Midbrain (tissue), 1 donor: ENCODE measurements around the gene PDE10A.

ENCODE experiments used
- DNase-seq: peaks from one replicate; lab custom pipeline; 2025; lab: John Stamatoyannopoulos, UW

Gene PDE10A

DNA sequence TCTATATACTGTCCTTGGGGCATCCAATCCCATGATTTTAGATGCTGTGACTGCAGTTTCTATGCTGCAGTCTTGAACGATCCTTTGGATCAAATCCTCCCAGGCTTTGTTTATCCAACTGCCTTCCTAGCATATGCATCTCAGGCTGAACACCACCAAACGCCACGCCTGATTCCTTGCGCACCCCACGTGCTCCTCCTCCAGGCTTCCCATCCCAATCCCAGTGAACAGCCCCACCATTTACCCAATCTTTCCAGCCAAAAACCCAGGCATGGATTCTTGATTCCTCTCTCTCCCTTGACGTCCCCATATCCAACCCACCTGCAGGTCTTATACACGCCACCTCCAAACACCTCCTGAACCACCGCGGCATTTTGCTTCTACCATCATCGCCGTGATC is 7.8 kb downstream of the PDE10A start:
- DNase-seq: no peak

DNA sequence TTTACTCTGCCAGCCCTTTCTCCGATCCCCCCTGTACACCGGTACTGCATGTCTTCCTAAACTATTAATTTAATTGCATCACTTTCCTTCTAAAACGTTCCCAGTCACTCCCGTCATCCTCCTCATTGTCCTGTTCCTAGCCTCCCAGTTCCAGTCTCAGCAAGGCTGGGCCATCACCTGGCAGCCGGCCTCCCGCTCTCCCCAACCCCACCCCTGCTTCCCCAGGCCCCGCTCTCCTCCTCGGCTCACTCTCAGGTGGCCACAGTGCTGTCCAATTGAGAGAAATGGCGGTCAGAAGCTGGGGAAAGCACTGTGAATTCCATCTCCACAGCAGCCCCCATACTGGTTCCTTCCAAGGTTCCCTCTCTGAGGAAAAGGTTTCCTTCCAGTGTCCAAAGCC is 8.9 kb downstream of the PDE10A start:
- no peak for DNase-seq

DNA sequence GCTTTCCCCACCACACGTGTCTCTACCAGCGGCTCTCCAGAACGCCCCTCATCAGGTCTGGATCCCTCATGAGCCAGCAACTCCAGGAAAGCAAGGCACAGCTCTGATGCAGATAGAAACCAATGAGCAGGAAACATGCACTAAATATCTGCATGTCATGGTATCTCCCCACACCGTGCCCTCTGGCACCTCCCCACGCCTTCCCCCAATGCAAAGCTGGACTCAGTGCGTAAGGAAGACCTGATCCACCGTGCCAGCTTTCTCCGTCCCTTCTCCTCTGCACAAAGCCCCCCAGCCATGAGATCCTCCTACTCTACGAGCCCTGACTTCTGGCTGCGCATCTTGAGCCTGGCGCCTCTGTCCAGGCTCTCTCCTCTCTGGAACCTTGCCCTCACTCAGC is 9.4 kb downstream of the PDE10A start:
- DNase-seq: no peak

DNA sequence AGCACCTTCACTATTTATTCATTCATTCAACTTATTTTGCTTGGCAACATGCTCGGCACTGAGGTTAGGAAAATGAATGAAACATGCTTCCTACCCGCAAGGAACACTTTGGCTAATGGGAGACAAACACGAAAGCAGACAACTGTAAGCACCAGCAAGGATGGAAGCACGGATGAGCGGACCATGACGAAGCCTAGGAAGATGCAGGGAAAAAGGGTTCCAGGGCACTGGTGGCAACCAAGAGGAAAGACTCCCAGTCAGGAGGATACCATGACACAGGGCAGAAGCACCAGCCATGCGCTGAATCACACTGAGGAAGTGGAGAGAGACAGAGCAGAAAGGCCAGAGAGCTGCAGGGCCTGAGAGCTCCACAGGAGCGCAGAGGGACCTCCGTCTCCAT is 9.8 kb downstream of the PDE10A start:
- DNase-seq: no peak

DNA sequence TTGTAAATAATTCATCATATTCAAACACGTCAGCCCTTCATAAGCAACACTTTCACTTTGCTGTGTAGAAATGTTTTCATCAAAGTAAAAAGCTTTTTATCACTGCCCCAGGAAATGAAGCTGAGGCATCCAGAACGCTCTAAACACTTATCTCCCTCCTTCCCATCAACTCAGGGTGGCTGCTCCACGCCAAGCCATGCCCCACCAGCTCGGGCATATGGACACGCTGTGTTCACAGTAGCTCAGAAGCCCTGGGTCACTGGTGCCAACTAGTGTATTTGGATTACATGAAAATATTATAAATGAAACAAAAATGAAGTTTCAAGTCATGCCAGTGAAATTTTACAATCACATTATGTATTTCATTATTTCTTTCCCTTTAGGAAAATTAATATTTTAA is 10.3 kb downstream of the PDE10A start:
- no peak for DNase-seq

DNA sequence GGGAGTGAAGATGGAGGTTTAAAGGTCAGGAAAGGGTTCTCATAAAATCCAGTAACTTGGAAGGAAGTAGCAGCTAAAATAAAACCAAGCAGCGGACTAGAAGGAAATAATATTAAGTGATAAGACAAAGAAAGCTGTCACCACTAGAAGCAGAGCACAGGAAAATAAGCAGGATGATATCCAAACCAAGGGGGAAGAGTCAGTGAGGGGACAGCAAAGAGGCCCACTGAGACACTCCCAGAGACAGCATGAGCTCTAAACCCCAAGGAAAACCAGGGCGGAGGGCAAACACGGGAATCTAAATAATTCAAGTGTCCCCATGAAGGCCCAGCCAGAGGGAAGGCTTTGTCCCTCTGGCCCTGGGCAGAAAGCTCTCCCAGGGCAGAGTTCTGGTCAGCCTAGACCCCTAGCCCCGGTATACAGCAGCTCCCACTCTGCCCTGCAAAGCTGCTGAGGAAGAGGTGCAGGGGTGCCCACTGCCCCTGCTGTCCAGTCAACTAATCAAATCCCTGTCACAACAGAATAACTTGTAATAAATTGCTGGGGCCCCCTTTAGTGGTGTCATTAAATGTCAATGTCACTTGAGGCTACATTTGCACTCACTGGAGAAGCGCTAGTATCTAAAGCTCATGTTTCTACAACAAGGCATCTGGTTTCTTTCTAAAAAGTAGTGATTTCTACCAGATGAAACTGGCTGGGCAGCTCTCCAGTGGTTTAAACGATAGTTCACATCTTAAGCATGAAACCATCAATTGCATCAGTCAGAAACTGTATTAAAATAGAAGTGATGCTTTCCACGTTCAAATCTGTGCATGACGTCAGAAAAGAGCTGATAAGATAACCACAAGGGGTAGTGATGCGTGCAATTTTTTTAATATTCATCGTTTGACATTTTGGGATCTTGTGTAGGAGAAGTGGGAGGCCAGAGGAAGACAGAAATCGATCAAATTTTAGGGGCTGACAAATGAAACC is 13.6 kb downstream of the PDE10A start:
- no peak for DNase-seq

DNA sequence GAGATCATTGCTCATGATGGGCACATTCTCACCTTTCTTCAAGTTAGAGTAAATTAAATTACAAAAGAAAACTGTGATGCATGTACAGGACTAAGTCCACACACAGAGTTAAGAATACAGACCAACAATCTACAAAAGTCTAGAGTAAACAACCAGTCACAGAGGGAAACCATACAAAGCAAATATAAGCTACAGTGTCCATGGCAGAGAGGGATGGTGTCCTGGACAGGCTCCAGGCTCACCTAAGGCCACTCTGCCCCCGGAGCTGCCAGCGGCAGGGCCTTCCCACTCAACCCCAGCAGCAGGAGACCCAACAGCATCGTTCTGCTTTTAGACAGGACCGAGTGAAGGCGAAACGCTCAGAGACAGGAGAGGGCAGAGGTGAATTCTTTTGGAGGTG is 16.0 kb downstream of the PDE10A start:
- DNase-seq: no peak

DNA sequence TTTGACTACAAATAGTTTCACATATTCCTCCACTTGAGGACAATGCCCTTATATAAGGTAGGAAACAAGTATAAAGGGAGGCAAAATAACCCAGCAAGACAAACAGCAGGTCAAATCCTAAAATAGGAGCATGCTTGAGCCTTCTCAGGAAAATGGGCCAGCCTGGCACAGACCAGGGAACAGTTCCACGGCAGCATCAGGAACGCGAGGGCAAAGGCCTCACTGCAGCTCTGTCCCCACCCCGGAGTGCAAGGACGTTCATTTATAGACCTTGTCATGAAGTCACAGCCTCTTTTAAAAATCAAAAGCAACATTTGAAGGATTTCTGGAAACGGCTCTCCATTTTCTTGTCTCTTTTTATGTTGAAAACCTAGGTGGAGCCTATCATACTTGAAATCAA is 17.1 kb downstream of the PDE10A start:
- no peak for DNase-seq

DNA sequence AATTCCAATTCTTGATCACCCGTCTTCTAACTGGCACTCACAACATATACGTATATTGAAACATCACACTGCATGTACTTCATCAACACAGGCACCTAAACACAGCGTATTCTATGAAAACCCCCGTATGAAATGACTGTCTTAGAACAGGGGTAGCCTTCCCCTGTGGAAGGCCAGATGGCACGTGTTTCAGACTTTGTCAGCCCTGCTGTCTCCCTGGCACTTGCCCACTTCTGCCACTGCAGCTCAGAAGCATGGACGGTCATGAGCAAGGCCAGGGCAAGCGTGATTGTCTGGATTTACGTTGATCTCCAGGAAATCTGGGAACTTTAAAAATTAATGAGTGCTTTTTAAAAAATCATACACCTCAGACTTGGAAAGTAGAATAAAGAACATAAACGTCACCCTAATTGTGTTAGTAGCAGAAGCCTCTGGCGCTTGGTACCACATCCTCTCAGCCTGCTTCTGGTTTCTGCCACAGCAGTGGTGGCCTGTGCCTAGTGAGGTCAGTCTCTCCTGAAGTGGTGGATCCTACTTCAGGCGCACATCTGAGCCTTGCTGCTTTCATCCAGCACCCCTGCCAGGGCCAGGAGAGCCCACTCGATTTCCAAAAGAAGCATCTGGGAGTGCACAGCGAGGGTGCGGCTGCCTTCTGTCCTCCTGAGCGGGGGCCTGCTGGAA is 18.3 kb downstream of the PDE10A start:
- DNase-seq: no peak

DNA sequence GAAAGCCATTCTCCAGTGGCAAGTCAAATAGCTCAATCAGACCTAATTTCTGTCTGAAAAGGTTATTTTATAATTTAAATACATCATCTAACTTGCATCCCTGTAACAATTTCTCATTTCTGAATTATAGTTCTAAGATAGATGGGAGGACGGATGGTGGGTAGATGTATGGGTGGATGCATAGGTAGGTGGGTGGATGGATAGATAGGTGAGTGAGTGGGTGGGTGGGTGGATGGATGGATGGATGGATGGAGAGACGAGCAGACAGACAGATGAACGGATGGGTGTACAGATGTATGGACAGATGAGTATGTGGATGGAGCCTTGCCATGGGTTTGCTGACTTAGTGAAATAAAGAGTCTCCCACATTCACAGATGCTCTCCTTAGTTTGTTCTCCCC is 20.0 kb downstream of the PDE10A start:
- no peak for DNase-seq

DNA sequence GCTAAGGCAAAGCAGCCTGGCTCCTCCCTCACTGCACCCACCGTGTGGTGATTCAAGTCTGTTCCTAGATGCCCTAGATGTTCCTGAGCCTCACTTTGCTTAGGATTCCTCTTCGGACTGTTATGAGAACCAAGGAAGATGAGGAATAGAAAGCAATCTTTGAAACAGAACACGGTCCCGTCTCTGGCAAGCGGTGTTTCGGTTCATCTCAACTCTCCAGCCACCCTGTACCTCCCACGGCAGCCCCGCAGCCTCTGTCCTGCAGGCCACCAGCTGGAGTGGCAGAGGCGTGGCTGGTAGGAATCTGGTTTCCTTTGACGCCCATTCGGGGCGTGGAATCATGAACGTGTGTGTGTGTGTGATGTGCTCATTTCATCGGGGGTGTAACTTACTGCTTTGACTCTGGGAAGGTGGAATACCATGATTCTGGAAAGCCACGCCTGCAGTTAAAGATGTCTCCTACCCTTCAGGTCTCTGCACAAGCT is 21.3 kb downstream of the PDE10A start:
- no peak for DNase-seq

DNA sequence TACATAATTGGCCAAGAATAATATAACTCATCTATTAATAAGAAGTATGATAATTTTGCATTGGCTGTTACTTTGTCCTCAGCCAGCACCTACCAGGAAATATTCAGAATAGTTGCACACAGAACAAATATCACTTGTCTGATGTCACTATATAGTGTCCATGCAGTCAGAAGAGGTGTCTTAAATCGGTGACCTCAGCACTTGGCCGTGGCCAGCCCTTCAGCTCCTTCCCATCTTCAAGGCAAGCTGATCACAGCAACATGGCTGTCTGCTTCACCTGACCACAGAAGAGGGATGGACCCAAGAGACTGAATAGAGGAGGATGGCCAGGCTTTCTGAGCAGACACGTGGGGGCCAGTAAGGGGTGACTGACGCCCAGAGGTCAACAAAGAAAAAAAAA is 22.2 kb downstream of the PDE10A start:
- no peak for DNase-seq

DNA sequence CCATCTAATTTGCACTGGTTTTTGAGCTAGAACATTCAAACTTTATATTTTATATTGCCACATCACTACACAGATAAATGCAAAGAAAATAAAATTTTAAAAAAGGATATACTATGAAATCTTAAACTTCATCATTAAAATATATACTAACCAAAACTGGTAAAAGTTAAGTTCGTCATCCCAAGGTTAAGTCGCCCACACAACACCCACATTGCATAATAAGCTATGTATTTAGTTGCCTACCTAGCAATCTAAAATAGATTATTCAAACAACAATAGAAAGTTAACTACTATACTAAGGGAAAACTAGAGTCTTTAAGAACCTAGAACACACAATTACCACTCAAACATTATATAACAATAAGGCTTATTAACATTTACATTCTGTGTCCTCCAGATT is 24.5 kb downstream of the PDE10A start:
- no peak for DNase-seq

DNA sequence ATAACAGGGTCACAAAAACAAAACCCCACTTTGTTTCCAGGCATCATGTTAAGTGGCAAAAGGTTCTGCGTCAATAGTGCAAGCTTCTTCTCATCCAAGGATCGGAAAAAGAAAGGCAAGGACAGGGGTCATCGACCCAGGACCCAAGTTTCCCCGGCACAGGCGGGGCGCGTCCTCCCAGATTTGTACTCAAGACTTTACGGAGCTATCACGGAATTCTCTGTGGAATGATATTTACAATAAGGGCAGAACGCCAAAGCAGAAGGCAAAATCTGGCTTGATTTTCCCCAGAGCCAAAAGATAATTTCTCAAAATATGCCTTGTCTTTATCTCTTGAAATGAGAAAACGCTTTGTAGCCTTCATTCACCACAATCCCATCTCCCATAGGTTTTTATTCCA is 25.5 kb downstream of the PDE10A start:
- DNase-seq: no peak

DNA sequence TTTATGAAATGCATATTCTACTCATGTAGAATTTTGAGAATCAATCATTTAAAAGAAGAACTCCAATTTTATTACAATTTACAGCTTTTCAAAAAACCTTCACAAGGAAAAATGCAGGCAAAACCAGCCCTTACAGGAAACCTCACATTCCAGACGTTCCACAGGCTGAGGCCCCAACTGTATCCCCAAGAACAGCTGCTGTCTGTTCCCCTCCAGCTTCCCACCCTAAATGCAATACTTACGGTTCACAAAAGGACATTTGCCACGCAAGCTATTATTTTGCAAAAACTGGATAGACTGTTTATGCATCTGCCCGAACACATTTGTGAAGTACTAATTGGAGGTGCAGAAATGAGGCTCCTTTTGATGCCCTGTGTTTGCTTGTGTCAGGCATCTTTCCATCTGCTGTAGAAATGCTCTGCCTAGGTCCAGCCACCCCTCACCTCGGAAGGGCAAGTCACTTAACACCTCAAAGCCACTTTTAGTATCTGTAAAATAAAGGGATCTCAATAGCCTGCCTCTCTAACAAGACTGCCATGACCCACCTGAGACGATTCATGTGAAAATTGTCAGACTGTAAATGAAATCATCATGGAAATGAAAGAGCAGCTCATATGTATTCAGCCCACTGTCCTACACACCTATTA is 26.5 kb downstream of the PDE10A start:
- DNase-seq: no peak

DNA sequence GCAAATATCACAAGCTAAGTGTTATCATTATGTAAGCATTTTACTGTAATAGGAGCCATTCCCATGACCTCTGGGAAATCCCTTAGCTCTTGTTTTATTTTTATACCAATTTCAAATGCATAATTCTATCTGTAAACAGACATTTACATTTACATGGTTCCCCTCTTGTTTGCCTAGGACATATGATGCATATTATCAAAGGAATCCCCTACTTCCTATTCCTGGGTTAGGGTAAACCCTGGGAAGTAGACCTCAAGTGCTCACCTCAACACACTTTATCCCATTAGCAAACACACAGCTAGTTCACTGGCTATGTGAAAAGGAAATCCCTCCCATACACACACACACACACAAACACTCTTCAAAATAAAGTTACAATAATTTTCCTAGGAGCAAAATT is 27.1 kb downstream of the PDE10A start:
- DNase-seq: no peak

DNA sequence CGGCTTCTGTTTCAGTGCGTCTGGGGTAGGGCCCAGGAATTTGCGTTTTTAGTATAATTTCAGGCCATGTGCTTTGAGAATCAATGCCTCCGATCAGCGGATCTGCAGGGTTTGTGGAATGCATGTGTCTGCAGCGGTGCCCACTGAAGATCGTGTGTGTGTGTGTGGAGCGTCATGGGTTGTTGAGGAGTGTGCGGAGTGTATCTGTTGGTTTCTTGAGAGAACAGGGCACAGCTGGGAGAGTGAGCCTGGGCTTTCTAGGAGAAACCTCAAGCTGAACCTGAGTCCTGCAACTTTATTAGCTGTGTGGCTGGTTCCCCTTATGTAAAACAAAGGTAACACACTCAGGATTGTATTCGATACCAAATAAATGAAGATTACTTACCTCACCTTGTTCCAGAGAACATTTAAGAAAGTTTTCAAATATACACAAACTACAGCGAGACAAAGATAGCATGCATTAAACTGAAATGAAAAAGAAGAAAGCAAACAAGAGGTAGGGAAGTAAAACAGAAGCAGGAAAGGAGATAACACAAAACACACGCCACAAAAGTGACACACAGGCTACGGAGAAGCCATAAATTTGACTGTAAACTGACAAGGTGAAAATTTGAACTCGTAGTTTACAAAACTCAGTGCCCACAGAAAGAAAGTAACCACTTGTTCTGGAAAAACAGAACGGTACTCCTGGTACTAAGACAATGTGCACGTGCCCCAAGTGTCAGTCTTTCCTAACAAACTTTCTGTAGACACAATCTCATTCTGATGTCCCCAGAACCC is 28.8 kb downstream of the PDE10A start:
- DNase-seq: no peak

DNA sequence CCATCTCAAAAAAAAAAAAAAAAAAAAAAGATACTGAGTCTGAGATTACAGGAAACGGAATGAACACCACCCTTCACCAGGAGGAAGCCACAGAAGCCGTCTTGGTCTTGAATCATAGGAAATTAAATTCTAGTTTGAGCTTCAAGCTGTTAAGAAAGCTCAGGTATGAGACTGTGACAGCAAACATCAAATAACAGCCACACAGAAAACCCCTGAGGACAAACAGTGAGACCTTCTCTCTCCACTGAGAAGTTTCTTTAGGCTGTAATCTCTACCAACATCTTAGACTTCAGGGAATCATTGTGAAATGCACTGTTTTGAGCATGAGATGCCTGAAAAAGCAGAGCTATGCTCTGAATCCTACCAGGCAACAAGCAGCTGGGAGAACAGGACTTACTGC is 30.8 kb downstream of the PDE10A start:
- DNase-seq: no peak

DNA sequence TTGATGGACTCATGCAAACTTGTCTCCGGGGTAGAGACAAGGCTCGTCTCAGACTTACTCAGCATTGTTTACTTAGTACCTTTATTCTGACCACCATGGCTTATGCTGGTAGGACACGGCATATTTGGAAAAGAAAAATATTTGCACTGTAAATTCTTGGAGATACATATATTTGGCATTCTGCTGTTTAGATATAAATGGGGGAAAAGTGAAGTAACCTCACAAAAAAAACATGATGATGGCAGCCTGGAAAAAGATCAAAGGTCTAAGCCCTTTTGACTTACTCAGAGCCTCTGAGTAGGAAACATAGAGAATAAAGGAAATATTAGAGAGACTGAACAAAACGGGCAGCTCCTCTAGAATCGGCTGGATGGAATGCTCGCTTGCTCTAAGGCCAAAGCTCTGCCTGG is 32.5 kb downstream of the PDE10A start:
- no peak for DNase-seq

DNA sequence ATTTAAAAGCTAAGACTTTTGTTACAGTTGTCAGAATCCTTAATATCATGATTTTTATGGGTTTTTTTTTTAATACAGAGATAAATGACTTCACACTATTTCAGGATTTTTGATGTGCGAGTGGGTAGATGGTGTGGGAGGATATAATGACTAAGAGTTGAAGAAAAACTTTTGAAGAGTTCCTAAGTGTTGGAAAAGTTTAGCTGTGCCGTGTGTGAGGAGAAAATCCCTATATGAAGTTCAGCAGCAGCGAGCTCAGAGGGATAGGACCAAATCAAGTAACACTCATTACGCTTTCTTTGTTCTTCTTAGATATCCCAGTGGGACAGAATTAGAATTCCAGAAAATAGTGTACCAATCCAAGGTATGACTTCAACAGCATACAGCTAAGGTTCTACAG is 34.1 kb downstream of the PDE10A start:
- no peak for DNase-seq

DNA sequence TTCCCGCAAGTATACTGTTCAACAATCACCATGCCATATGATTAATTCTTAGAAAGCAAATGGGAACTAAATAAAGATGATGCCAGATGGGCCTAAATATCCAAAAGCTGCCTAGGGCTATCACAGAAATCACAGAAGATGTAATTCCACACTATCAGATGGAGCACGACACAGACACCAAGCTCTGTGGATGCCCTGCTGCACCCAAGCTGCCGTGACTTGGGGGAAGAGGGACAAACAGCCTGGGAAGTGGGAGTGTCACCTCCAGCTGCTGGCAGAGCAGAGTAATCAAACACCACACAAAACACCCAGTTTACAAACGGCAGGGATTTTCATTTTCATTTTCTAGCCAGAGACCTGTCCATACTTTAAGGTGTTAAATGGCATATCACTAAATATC is 35.7 kb downstream of the PDE10A start:
- no peak for DNase-seq

DNA sequence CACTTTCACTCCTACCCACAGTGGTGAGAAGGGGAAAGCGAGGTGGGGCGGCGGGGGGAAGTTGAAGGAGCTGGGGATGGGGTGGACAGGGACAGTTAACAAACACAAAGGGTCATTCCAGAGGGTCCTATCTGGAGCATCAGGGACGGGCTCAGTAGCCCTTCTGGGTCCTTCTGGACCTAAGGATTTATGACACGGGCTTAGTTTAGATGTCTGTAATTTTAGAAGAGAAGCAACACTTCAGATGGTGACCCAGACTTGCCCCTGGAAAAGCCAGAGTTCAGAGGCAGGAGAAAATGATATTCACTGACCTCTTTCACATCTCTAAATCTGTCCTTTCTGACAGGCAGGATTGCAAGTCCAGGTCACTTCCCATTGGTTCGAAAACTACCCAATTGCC is 36.3 kb downstream of the PDE10A start:
- DNase-seq: no peak
